HG03095 (cell line): ENCODE measurements around the gene TBCE.
"Not testable (repeated sequence)": the region's sequence is repeated elsewhere in the genome, so short reads cannot be mapped to it uniquely, and the experiment has no call there.

Experiments used
- ATAC-seq: cut with Tn5 transposase; IDR thresholded peaks from one replicate; pipeline ENCODE4 v1.9.1; 2021; ENCODE audit warnings: moderate library complexity; ENCODE audit not compliant: unreplicated experiment

The TBCE gene

DNA sequence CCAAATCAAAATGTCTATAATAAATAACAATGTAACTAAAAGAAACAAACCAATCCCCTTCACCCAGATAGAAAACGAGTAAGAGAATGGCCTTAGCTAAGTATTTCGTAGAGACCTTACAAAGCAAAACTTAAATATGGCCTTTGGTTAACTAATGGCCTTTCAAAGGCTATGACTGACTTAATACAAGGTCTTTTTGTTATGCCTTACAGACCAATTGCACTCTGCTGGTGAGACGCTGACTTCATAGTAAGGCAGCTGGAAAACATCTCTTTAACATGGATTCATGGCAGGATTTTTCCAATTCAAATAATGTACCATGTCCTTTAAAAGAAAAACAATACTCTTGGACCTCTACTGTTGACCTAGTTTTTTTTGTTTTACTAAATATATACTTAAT is 15.8 kb upstream of the TBCE start:
- ATAC-seq, result no peak

DNA sequence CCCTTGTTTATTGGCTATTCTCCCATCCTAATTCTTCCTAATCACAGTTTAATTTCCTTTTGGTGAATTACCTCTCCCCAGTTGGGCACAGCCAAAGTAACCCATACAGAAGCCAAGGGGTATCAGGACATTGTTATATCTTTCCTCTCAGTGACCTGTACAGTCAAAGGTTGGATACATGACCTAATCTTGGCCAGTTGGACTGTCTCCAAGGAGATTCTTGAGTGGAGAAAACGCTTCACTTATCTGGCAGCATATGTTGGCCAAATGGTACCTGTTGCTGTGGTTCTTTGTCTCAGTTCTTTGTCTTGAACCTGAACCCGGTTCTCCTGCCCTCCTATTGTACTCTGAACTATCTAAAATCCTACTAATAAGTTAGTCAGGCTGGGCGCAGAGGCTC is 15.3 kb upstream of the TBCE start:
- no peak for ATAC-seq

DNA sequence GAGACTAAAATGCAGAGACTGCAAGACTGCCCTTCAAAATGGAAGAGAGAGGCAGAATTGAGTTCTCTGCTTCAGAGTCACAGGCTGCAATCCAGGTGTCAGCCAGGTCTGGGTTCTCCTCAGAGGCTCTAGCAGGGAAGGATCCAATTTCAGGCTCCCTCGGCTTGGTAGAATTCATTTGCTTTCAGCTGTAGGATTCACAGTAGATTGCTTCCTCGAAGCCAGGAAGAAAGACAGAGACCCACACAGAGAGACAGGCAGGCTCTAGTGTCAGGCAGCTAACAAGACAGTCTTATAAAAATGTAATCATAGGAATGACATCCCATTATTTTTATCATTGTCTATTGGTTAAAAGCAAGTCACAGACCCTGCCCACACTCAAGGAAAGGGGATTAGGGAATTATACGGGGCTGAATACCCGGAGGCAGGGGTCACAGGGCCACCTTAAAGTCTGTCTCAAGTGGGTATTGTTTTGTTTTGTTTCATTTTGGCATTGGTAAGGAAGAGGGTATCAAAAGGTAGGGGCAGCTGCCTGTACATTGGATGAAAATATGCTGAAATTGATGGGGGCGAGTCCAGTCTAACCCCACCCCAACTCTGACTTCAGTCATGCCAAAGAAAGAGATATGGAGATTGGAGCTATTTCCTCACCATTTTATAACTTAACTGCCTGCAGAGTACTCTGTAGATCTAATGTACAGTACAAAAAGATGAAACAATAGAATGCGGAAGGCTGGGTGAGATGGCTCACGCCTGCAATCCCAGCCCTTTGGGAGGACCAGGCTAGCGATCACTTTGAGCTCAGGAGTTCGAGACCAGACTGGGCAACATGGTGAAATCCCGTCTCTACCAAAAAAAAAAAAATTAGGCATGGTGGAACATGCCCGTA is 9.5 kb upstream of the TBCE start:
- no peak for ATAC-seq

DNA sequence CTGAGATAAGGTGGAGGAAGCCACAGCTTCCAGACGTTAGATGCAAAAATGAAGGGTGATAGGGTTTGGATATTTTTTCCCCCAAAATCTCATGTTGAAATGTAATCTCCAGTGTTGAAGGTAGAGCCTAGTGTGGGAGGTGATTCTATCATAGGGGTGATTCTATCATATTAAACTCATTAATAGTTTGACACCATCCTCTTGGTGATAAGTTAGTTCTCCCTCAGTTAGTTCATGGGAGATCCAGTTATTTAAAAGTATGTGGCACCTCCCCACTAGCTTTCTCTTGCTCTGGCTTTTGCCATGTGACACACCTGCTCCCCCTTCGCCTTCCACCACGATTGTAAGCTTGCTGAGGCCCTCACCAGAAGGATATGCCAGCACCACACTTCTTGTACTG is 8.3 kb upstream of the TBCE start:
- no peak for ATAC-seq

DNA sequence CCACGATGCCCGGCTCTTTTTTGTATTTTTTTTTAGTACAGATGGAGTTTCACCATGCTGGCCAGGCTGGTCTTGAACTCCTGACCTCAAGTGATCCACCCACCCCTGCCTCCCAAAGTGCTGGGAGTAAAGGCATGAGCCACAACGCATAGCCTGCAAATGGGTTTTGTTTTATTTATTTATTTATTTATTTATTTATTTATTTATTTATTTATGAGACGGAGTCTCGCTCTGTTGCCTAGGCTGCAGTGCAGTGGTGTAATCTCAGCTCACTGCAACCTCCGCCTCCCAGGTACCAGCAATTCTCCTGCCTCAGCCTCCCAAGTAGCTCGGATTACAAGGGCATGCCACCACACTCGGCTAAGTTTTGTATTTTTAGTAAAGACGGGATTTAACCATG is 3.0 kb upstream of the TBCE start:
- ATAC-seq, result not testable (repeated sequence)

DNA sequence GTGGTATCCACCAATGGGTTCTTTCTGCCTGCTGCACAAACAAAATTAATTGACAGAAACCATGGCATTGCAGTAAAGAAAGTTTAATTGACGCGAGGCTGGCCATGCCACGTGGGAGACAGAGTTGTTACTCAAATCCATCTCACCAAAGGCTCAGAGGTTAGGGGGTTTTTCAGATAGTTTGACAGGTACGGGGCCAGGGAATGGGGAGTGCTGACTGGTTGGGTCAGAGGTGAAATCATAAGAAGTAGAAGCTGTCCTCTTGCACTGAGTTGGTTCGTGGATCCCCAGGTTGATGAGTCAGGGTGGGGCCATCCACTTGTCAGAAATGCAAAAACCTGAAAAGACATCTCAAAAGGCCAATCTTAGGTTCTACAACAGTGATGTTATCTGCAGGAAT is 941 bp upstream of the TBCE start:
- ATAC-seq, result no peak

DNA sequence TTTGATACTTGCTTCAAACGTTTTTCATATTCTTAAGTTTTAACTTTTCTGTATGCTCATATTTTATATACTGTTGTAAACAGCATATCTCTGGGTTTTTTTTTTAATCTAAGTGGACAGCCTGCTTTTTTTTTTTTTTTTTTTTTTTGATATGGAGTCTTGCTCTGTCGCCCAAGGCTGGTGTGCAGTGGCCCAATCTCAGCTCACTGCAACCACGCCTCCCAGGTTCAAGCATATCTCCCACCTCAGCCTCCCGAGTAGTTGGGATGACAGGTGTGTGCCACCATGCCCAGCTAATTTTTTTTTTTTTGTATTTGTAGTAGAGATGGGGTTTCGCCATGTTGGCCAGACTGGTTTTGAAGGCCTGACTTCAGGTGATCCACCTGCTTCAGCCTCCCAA is 1.2 kb downstream of the TBCE start:
- ATAC-seq, result no peak

DNA sequence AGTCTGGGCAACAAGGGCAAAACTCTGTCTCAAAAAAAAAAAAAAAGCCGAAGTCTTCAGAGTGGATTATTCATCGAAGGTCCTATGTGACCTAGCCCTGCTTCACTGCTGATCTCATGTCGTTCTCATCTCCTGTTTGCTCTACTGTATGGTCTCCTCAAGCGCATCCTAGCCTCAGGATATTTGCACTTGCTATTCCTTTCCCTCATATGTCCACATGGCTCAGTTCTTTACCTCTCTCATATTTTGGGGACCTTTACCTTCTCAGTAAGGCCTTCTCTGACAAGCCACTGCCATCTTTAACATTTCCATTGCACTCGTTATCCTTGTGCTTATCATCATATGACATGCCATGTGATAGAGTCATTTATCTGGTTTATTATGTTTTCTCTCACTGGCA is 2.6 kb downstream of the TBCE start:
- no peak for ATAC-seq

DNA sequence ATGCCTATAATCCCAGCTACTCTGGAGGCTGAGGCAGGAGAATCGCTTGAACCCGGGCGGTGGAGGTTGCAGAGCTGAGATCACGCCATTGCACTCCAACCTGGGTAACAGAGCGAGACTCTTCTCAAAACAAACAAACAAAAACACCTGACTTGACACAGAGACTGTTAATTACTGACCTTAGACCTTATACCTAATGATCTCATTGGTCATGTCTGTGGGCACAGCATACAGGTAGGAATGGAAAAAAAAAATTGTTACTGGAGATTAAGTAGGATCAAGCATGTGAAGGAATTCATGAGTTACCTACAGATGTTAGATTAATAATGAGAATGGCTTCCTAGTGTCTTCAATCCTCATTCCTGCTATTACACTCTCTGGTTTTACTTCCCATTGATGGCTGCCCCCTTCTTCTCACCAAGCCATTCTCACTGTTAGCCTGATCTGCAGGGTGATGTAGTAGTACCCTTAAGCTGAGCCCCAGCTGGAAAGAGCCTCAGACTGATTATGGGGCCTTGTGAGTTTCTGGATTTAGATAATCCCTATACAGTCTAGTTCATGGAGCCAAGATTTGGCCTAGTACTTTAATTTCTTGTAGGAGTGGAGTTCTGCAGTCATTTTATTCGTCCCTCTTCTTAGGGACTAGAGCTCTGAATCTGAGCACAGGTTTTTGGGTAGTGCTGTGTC is 8.8 kb downstream of the TBCE start:
- no peak for ATAC-seq

DNA sequence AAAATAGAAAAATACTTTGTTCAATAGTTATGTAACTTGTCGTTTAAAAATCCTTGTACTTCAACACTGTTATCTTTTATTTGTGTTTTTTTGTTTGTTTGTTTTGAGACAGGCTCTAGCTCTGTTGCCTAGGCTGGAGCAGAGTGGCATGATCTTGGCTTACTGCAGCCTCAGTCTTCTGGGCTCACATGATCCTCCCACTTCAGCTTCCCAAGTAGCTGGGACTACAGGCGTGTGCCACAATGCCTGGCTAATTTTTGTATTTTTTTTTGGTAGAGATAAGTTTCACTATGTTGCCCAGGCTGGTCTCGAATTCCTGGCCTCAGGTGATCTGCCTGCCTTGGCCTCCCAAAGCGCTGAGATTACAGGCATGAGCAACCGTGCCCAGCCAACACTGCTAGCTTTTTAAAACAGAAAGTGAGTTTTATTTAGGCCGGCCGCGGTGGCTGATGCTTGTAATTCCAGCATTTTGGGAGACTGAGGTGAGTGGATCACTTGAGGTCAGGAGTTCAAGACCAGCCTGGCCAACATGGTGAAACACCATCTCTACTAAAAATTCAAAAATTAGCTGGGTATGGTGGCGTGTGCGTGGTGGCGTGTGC is 11.0 kb downstream of the TBCE start:
- ATAC-seq, result not testable (repeated sequence)

DNA sequence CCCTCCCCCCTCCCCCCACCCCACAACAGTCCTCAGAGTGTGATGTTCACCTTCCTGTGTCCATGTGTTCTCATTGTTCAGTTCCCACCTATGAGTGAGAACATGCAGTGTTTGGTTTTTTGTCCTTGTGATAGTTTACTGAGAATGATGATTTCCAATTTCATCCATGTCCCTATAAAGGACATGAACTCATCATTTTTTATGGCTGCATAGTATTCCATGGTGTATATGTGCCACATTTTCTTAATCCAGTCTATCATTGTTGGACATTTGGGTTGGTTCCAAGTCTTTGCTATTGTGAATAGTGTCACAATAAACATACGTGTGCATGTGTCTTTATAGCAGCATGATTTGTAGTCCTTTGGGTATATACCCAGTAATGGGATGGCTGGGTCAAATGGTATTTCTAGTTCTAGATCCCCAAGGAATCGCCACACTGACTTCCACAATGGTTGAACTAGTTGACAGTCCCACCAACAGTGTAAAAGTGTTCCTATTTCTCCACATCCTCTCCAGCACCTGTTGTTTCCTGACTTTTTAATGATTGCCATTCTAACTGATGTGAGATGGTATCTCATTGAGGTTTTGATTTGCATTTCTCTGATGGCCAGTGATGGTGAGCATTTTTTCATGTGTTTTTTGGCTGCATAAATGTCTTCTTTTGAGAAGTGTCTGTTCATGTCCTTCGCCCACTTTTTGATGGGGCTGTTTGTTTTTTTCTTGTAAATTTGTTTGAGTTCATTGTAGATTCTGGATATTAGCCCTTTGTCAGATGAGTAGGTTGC is 14.9 kb downstream of the TBCE start:
- ATAC-seq, result not testable (repeated sequence)

DNA sequence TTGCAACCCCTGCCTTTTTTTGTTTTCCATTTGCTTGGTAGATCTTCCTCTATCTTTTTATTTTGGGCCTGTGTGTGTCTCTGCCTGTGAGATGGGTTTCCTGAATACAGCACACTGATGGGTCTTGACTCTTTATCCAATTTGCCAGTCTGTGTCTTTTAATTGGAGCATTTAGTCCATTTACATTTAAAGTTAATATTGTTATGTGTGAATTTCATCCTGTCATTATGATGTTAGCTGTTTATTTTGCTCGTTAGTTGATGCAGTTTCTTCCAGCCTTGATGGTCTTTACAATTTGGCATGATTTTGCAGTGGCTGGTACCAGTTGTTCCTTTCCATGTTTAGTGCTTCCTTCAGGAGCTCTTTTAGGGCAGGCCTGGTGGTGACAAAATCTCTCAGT is 18.4 kb downstream of the TBCE start:
- ATAC-seq, result not testable (repeated sequence)

DNA sequence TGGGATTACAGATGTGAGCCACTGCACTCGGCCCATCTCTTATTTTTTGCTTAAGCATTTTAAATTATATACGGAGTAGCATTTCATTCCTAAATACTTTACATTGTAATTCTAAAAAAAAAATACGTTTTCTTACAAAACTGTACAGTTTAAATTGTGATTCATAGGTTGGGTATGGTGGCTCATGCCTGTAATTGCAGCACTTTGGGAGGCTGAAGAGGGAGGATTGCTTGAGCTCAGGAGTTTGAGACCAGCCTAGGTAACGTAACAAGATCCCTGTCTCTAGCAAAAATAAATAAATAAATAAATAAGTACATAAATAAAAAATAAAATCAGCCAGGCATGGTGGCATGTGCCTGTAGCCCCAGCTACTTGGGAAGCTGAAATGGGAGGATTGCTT is 24.6 kb downstream of the TBCE start:
- ATAC-seq, result no peak

DNA sequence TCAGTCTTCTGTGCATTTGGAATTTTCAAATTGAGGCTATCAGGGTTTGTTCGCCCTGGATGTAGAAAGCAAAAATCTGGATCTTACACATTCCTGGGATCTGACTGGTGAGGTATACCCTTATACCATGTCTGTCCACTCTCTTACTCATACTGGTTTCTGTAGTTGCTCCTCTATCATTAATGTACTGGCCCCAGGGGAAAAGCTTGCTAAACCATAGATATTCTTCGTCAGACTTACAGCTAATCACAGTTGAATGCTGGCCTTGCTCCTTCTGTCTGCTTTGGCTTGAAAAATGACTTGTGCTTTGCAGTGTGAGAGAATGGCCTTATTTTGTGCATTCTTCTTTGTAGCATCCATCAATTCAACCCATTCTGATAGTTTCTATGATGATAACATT is 30.5 kb downstream of the TBCE start:
- no peak for ATAC-seq

DNA sequence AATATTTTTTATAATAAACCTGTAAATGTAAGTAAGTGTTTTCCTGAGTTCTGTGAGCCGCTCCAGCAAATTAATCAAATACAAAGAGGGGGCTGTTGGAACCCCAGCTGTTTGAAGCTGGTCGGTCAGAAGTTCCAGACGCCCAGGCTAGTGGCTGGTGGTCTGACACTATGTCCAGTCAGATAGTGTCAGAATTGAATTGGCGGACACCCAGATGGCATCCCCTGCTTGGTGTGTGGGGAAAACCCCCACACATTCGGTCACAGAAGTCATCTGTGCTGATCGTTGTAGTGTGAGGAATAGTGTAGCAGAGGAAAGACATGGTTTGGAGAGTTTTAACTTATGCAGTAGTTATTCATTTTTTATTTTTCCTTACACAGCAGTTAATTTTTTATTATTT is 32.4 kb downstream of the TBCE start:
- ATAC-seq, result no peak

DNA sequence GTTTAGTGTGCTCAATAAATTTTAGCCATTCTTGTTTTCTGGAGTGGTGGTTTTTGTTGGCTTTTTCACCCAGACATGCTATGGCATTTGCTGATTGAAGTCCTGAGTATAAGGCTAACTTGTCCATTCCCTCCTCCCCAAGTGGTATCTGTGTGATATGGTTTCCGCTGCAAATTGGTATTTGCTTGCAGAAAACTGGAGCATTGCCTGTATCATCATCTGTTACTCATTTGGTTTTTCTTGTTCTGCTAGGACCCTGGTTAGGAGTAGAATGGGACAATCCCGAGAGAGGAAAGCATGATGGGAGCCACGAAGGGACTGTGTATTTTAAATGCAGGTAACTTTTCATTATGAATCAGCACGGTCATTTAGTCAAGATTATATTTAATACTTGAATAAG is 34.0 kb downstream of the TBCE start:
- ATAC-seq, result no peak

DNA sequence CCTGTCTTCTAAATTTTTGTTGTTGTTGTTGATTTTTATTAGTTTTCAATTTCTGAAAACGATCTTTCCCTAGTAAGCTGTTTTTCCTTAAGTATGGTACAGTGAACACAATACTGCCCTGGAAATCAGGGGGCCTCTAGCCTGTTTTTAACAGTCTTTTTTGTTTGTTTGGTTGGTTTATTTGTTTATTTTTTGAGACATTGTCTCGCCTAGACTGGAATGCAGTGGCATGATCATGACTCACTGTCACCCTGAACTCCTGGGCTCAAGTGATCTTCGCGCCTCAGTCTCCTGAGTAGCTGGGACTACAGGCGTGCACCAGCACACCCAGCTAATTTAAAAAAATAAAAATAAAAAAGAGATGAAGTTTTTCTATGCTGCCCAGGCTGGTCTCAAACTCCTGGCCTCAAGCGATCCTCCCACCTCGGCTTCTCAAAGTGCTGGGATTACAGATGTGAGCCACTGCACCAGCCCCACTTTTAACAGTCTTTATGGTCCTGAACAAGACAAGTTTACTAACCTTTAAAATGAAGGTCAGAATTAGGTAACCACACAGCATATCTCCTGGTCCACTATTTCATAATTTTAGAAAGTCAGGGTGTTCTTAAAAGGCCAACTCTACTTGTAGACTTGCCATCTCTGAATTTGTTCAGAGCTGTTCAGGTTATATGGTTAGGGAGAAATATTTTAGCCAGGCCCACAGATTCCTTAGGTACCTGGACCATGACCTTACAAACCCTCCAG is 35.4 kb downstream of the TBCE start:
- ATAC-seq, result no peak

DNA sequence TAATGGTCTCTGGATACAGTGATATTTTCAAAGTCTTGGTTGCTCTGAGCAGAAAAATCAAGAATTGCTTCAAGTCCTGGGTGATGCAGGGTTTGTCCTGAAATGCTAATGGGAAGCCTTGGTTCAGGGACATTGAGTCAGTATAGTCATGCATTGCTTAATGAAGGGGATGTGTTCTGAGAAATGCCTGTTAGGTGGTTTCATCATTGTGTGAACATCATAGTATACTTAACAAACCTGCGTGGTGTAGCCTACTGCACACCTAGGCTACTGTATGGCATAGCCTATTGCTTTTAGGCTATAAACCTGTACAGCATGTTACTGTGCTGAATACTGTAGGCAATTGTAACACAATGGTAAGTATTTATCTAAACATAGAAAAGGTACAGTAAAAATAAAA is 36.4 kb downstream of the TBCE start:
- ATAC-seq, result no peak

DNA sequence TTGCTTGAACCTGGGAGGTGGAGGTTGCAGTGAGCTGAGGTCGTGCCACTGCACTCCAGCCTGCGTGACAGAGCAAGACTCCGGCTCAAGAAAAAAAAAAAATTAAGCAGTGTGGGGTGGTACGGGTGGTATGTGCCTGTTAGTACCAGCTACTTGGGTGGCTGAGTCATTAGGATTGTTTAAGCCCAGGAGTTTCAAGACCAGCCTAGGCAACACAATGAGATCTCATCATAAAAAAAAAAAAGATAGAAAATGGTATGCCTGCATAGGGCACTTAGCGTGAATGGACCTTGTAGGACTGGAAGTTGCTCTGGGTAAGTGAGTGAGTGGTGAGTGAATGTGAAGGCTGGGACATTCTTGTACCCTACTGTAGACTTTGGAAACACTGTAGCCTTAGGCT is 37.0 kb downstream of the TBCE start:
- no peak for ATAC-seq

DNA sequence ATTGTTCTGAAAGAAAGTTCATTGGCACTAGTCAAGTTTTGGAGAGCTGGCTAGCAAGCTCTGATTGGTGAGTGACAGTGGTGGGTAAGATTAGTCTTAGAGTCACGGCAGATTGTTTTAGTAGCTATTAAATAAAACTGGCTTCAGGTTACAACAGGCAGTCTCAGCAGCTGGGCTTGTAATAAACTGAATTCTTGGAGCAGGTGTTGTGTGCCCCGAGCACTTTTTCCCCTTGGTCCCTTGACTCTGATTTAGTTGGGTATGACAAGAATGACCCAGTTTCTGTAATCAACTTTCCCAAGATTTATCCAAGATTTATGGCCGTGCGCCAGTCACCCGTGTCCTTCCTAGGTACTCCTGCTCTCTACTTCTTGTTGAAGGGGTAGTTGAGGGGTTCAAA is 40.2 kb downstream of the TBCE start:
- no peak for ATAC-seq

DNA sequence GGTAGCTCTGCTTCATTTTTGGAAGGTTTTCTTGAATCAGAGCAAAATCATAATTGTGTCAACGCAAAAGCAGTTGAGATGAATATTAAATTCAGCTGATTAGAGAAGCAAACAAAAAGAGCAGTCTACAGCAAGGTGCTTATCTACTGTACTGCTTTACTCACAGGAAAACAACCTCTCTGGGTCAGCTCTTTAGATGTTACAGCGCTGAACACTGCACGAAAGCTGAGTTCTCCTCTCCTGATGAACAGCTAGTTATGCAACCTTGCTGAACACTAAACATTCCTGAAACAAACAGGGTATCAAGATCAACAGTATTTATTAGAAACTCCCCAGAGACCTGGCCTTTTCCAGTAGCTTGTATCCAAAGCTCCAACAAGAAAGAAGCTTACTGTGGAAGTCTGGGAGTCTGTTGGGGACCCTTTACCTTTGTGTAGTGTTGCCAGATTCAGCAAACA is 41.3 kb downstream of the TBCE start:
- no peak for ATAC-seq
